Activated CD4-positive, alpha-beta T cell treated with anti-CD3 and anti-CD28 coated beads, Interleukin-2, amount 10 ng/mL, durations not matched to agents 7 days and 5 days (primary cell): ENCODE results near the gene FAM8A1. TPM values are rescaled to one million over a fixed set of nuclear protein-coding genes. Genes with fewer than 3 reads are reported as not detected.

Experiments
- CTCF ChIA-PET: fragments of 350-600 bp; sonication (Branson Sonifier 250); formaldehyde crosslinking; loops from one replicate; lab custom pipeline; 2021; ENCODE audit warnings: antibody characterized with exemption; lab: Charles Lee
- POLR2A ChIA-PET: fragments of 350-600 bp; sonication (Branson Sonifier 250); formaldehyde crosslinking; loops from one replicate; lab custom pipeline; 2021; ENCODE audit warnings: antibody characterized with exemption; lab: Charles Lee
- DNase-seq: peaks from one replicate; pipeline ENCODE4 v3.0.0-alpha.2; 2020
- H3K27ac Mint-ChIP-seq: one replicate; pipeline ENCODE4 v1.8.0; 2021; ENCODE audit warnings: mild to moderate bottlenecking, moderate library complexity, mixed read lengths
- H3K27me3 Mint-ChIP-seq: one replicate; pipeline ENCODE4 v1.8.0; 2021; ENCODE audit warnings: mixed read lengths
- H3K36me3 Mint-ChIP-seq: one replicate; pipeline ENCODE4 v1.8.0; 2021; ENCODE audit warnings: low read depth, mixed read lengths
- H3K4me1 Mint-ChIP-seq: one replicate; pipeline ENCODE4 v1.8.0; 2021; ENCODE audit warnings: mixed read lengths
- H3K4me3 Mint-ChIP-seq: one replicate; pipeline ENCODE4 v1.8.0; 2021; ENCODE audit warnings: mild to moderate bottlenecking, moderate library complexity, mixed read lengths
- H3K9me3 Mint-ChIP-seq: one replicate; pipeline ENCODE4 v1.8.0; 2021; ENCODE audit warnings: mixed read lengths
- total RNA-seq, 2 experiments: library from RNA; stranded (reverse); gene quantifications; one replicate each; pipeline ENCODE4 v1.2.3, GENCODE V29; 2021

The FAM8A1 gene
- total RNA-seq, 2 experiments from 2014 or later: 10.7 to 11.6 TPM

- Mint-ChIP-seq H3K4me1 (peaks cover 19% of the 10 kb centered on the region), H3K9me3 (no peaks in the 10 kb centered on the region), H3K27ac (no peak overlapping the region), H3K36me3 (peaks cover 80% of the 10 kb centered on the region), H3K4me3 (no peak overlapping the region), H3K27me3 (no peaks in the 10 kb centered on the region)
- ChIA-PET CTCF (interaction anchor here (0.6 to 1.2 kb wide), 3 partner anchors 14 to 66 kb away, joined by 3 read pairs; partner anchors contain the start of gene NUP153), POLR2A (no interaction called here)
- no peak for DNase-seq
These were observed 40.4 kb downstream of the FAM8A1 start for GRCh38 chr6:17640477-17640917.

GRCh38 chr6:17648745-17649144 is 48.6 kb downstream of the FAM8A1 start:
- Mint-ChIP-seq H3K36me3 (peaks cover 51% of the 10 kb centered on the region), H3K4me1 (peaks cover 17% of the 10 kb centered on the region), H3K4me3 (no peak overlapping the region), H3K27ac (no peak overlapping the region), H3K27me3 (no peaks in the 10 kb centered on the region), H3K9me3 (no peaks in the 10 kb centered on the region)
- DNase-seq: no peak
- ChIA-PET POLR2A (interaction anchor here (0.7 kb wide), 1 partner anchor 9 kb away, joined by 3 read pairs; no protein-coding TSS in a partner anchor), CTCF (no interaction called here)

GRCh38 chr6:17650656-17651309 is 50.7 kb downstream of the FAM8A1 start:
- Mint-ChIP-seq H3K4me1 (peaks cover 18% of the 10 kb centered on the region), H3K27ac (no peak overlapping the region), H3K4me3 (no peak overlapping the region), H3K36me3 (peaks cover 53% of the 10 kb centered on the region), H3K9me3 (no peaks in the 10 kb centered on the region), H3K27me3 (no peaks in the 10 kb centered on the region)
- POLR2A ChIA-PET: interaction anchor here (0.6 kb wide), 1 partner anchor 44 kb away, joined by 4 read pairs; no protein-coding TSS in a partner anchor
- DNase-seq: no peak
- CTCF ChIA-PET: interaction anchor here (0.5 to 0.9 kb wide), 2 partner anchors 17 to 47 kb away, joined by 3 read pairs; no protein-coding TSS in a partner anchor

- no peak overlapping the region for H3K4me3 Mint-ChIP-seq
- CTCF ChIA-PET: interaction anchor here (0.6 kb wide), 2 partner anchors 9 to 634 kb away, joined by 3 to 5 read pairs; no protein-coding TSS in a partner anchor
These were observed 53.2 kb downstream of the FAM8A1 start for GRCh38 chr6:17653198-17653882.

GRCh38 chr6:17656092-17656491 is 56.0 kb downstream of the FAM8A1 start:
- ChIA-PET POLR2A (no interaction called here), CTCF (interaction anchor here (0.6 to 1.7 kb wide), 4 partner anchors 20 to 390 kb away, joined by 3 to 5 read pairs (median 4); no protein-coding TSS in a partner anchor)
- DNase-seq: no peak
- no peaks in the 10 kb centered on the region for H3K9me3 Mint-ChIP-seq
- H3K4me1 Mint-ChIP-seq: peaks cover 20% of the 10 kb centered on the region
- no peak overlapping the region for H3K27ac Mint-ChIP-seq
- peaks cover 63% of the 10 kb centered on the region for H3K36me3 Mint-ChIP-seq
- no peaks in the 10 kb centered on the region for H3K27me3 Mint-ChIP-seq
- H3K4me3 Mint-ChIP-seq: no peak overlapping the region

More at GRCh38 chr6:17653198-17653882, 53.2 kb downstream of the FAM8A1 start:
- no peak for DNase-seq
- no peak overlapping the region for H3K27ac Mint-ChIP-seq
- H3K9me3 Mint-ChIP-seq: no peaks in the 10 kb centered on the region
- no peaks in the 10 kb centered on the region for H3K27me3 Mint-ChIP-seq
- peaks cover 24% of the 10 kb centered on the region for H3K4me1 Mint-ChIP-seq
- POLR2A ChIA-PET: no interaction called here
- peaks cover 55% of the 10 kb centered on the region for H3K36me3 Mint-ChIP-seq

GRCh38 chr6:17656644-17657043 is 56.5 kb downstream of the FAM8A1 start:
- Mint-ChIP-seq H3K9me3 (no peaks in the 10 kb centered on the region), H3K36me3 (peaks cover 67% of the 10 kb centered on the region), H3K4me3 (no peak overlapping the region), H3K4me1 (peaks cover 20% of the 10 kb centered on the region), H3K27me3 (no peaks in the 10 kb centered on the region), H3K27ac (no peak overlapping the region)
- POLR2A ChIA-PET: no interaction called here
- DNase-seq: no peak
- CTCF ChIA-PET: interaction anchor here (0.9 to 1.7 kb wide), 3 partner anchors 20 to 26 kb away, joined by 3 to 5 read pairs (median 4); no protein-coding TSS in a partner anchor

Other genes starting within 250 kb of the FAM8A1 start
- gene CAP2, start 206.7 kb upstream of the FAM8A1 start, total RNA-seq: not detected
- gene NUP153, start 106.6 kb downstream of the FAM8A1 start, total RNA-seq: 10 to 100 TPM; 74.0 to 91.0 TPM